NT2/D1 (cell line): Measurements from ENCODE around the gene CNGA3.
"Not testable (repeated sequence)": the region's sequence is repeated elsewhere in the genome, so short reads cannot be mapped to it uniquely, and the experiment has no call there.

Experiments
- YY1 ChIP-seq: IDR thresholded peaks from 2 replicates; pipeline ENCODE4 v1.6.1; 2011; ENCODE audit not compliant: insufficient read length, insufficient read depth
- ZNF274 ChIP-seq: IDR thresholded peaks from 2 replicates; pipeline ENCODE4 v1.6.1; 2011; ENCODE audit warnings: mild to moderate bottlenecking, low read depth, low read length

- not testable (repeated sequence) for TF ChIP-seq YY1, ZNF274
Observed at GRCh38 chr2:98320171-98320570, 26.1 kb upstream of the CNGA3 start.
